HepG2 (cell line): ENCODE measurements around the gene ESPN. TPM values are rescaled to one million over a fixed set of nuclear protein-coding genes. Genes with fewer than 3 reads are reported as not detected.

Source experiments
- ATAD3A ChIP-seq: sonication (generic); formaldehyde crosslinking; IDR thresholded peaks from 2 replicates; pipeline ENCODE4 v1.4.0; 2020; ENCODE audit warnings: missing genetic modification reagents
- CSRNP1 ChIP-seq: sonication (generic); formaldehyde crosslinking; IDR thresholded peaks from 2 replicates; pipeline ENCODE4 v1.8.1; 2023; ENCODE audit warnings: mild to moderate bottlenecking, missing genetic modification reagents
- EHMT2 ChIP-seq: fragments of 200-600 bp; sonication (generic); IDR thresholded peaks from 2 replicates; pipeline ENCODE4 v1.7.0; 2017; ENCODE audit warnings: antibody characterized with exemption, low read depth, low read length, borderline replicate concordance
- HDAC6 ChIP-seq: fragments of 200-600 bp; sonication (generic); IDR thresholded peaks from 2 replicates; pipeline ENCODE4 v1.7.0; 2017; ENCODE audit warnings: mild to moderate bottlenecking, antibody characterized with exemption, low read length, low read depth
- IRX3 ChIP-seq: sonication (generic); formaldehyde crosslinking; IDR thresholded peaks from 2 replicates; pipeline ENCODE4 v1.8.1; 2023; ENCODE audit warnings: mild to moderate bottlenecking, low read depth, missing genetic modification reagents, borderline replicate concordance
- JARID2 ChIP-seq: sonication (generic); formaldehyde crosslinking; IDR thresholded peaks from 2 replicates; pipeline ENCODE4 v1.8.1; 2023; ENCODE audit warnings: missing genetic modification reagents, inconsistent platforms; ENCODE audit not compliant: insufficient replicate concordance
- KAT2B ChIP-seq: fragments of 150-350 bp; IDR thresholded peaks from 2 replicates; pipeline ENCODE4 v1.6.1; 2014; ENCODE audit warnings: low read depth, low read length, borderline replicate concordance
- KAT7 ChIP-seq: IDR thresholded peaks from 2 replicates; pipeline ENCODE4 v1.6.1; 2018; ENCODE audit warnings: borderline replicate concordance, missing compliant biosample characterization
- KDM6A ChIP-seq: IDR thresholded peaks from 2 replicates; pipeline ENCODE4 v1.6.1; 2016; ENCODE audit warnings: low read depth
- MYNN ChIP-seq: sonication (generic); formaldehyde crosslinking; IDR thresholded peaks from 2 replicates; pipeline ENCODE4 v1.4.0; 2020; ENCODE audit warnings: mild to moderate bottlenecking, low read depth, missing genetic modification reagents
- NCOA1 ChIP-seq: sonication (generic); formaldehyde crosslinking; IDR thresholded peaks from 2 replicates; pipeline ENCODE4 v1.9.0; 2021; ENCODE audit warnings: missing genetic modification reagents
- NCOA5 ChIP-seq: sonication (generic); formaldehyde crosslinking; IDR thresholded peaks from 2 replicates; pipeline ENCODE4 v1.4.0; 2020; ENCODE audit warnings: missing genetic modification reagents
- PLRG1 ChIP-seq: fragments of 450-650 bp; conservative IDR thresholded peaks from 2 replicates; pipeline ENCODE4 v1.6.1; 2016
- STAT5B ChIP-seq: sonication (generic); formaldehyde crosslinking; IDR thresholded peaks from 2 replicates; pipeline ENCODE4 v1.4.0; 2020; ENCODE audit warnings: missing genetic modification reagents
- U2AF2 ChIP-seq: fragments of 200-400 bp; formaldehyde crosslinking; IDR thresholded peaks from 2 replicates; pipeline ENCODE4 v1.6.1; 2017; ENCODE audit warnings: low read depth, mild to moderate bottlenecking, low read length
- ZNF20 ChIP-seq: sonication (generic); formaldehyde crosslinking; IDR thresholded peaks from 2 replicates; pipeline ENCODE4 v1.4.0; 2020; ENCODE audit warnings: mild to moderate bottlenecking, moderate library complexity, missing genetic modification reagents
- ZNF264 ChIP-seq: sonication (generic); formaldehyde crosslinking; IDR thresholded peaks from 2 replicates; pipeline ENCODE4 v1.4.0; 2020; ENCODE audit warnings: missing genetic modification reagents
- ZNF572 ChIP-seq: sonication (generic); formaldehyde crosslinking; IDR thresholded peaks from 2 replicates; pipeline ENCODE4 v1.5.1; 2020; ENCODE audit warnings: mild to moderate bottlenecking, missing genetic modification reagents
- ZNF605 ChIP-seq: sonication (generic); formaldehyde crosslinking; IDR thresholded peaks from 2 replicates; pipeline ENCODE4 v1.8.0; 2022; ENCODE audit warnings: mild to moderate bottlenecking, missing genetic modification reagents
- polyA plus RNA-seq, 8 experiments: library from polyadenylated mRNA; depleted of rRNA in 3 of 8; stranded (reverse) in 7 of 8; unstranded in 1 of 8; fragments of >200 nt; fragmentation: Illumina TruSeq in 4 of 8; extraction: Trizol in 4 of 8; gene quantifications; 2 replicates each; pipeline versions ENCODE4 v1.2.1 to v1.2.3, GENCODE V29; 2011 to 2016; ENCODE audit warnings: low read depth in 4 of 8, missing spikeins in 1 of 8, mixed read lengths in 1 of 8; ENCODE audit not compliant: insufficient read depth in 1 of 8
- total RNA-seq, 5 experiments: library from RNA; depleted of rRNA; stranded (reverse); fragments of >200 nt; fragmentation: Illumina TruSeq; extraction: Trizol; gene quantifications; 2 replicates each; pipeline ENCODE4 v1.2.3, GENCODE V29; 2016; ENCODE audit warnings: low read depth in 1 of 5
- TF ChIP-seq, protein P1 (sequence below), 2 experiments: sonication (generic) in 1 of 2; formaldehyde crosslinking in 1 of 2; IDR thresholded peaks; 2 replicates each; pipeline versions ENCODE4 v1.6.1 to v1.9.0; 2014 to 2022; ENCODE audit warnings: antibody characterized with exemption in 1 of 2, borderline replicate concordance in 1 of 2, inconsistent platforms in 1 of 2, low read depth in 1 of 2, missing genetic modification reagents in 1 of 2
- TF ChIP-seq, protein P2 (sequence below): sonication (generic); formaldehyde crosslinking; IDR thresholded peaks from 2 replicates; pipeline ENCODE4 v1.4.0; 2020; ENCODE audit warnings: mild to moderate bottlenecking, missing genetic modification reagents

The ESPN gene
- total and polyA plus RNA-seq, 2 of the 13 experiments (the other 11 are each of a cell fraction or from before 2014, with no cell fraction given): 48.6 to 54.2 TPM

DNA sequence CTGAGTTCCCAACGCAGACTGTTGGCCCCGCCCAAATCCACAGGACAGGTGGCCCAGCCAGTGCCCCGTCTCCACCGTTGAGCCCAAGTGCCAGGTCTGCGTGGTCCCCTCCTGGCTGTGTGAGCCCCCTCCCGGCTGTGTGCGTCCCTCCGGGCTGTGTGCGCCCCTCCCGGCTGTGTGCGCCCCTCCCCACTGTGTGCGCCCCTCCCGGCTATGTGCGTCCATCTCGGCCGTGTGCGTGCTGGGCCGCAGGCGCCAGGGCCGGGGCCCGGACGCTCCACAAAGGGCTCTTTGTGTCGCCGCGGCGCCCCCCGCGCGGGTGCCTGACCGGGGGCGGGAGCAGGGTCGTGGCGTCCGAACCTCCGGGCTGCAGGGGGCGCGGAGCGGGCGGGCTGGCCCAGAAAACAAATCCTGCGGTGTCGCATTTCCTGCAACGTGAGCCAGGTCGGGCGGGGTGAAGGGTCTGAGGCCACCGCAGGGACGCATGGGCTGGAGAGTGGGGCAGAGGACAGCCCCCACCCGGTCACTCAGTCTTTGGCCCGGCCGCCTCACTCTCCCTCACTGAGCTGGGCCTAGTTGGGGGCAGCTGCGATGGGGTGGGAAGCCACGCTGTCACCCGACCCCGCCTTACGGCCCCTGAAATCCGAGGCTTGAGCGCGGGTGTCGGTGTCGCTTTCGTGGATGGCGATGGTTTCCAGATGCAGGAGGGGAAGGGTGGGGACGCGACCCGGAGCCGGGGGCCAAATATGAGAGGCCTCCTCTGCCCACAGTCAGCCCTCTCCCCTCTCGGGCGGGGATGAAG, 22.6 kb downstream of the ESPN start (continued):
- no peak for TF ChIP-seq HDAC6
- TF ChIP-seq NCOA1 (CRISPR knock-in tag): no peak
- TF ChIP-seq ATAD3A: no peak
- TF ChIP-seq CSRNP1: peak; percentile 65; the same call in 1 of the 2 replicates
- TF ChIP-seq JARID2 (CRISPR knock-in tag): peak; percentile 49
- TF ChIP-seq STAT5B (CRISPR knock-in tag): no peak
- TF ChIP-seq ZNF572 (CRISPR knock-in tag): no peak
- TF ChIP-seq ZNF605 (CRISPR knock-in tag): peak; percentile 14; the same call in 1 of the 2 replicates
- TF ChIP-seq KAT7: no peak; the same call in 1 of the 2 replicates
- TF ChIP-seq EHMT2: no peak
- TF ChIP-seq, protein P1, sequence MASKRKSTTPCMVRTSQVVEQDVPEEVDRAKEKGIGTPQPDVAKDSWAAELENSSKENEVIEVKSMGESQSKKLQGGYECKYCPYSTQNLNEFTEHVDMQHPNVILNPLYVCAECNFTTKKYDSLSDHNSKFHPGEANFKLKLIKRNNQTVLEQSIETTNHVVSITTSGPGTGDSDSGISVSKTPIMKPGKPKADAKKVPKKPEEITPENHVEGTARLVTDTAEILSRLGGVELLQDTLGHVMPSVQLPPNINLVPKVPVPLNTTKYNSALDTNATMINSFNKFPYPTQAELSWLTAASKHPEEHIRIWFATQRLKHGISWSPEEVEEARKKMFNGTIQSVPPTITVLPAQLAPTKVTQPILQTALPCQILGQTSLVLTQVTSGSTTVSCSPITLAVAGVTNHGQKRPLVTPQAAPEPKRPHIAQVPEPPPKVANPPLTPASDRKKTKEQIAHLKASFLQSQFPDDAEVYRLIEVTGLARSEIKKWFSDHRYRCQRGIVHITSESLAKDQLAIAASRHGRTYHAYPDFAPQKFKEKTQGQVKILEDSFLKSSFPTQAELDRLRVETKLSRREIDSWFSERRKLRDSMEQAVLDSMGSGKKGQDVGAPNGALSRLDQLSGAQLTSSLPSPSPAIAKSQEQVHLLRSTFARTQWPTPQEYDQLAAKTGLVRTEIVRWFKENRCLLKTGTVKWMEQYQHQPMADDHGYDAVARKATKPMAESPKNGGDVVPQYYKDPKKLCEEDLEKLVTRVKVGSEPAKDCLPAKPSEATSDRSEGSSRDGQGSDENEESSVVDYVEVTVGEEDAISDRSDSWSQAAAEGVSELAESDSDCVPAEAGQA (IDR thresholded peaks at IDR 0.05; ENCODE audit: low read depth): no peak
- TF ChIP-seq, protein P1 (CRISPR knock-in tag; IDR thresholded peaks at IDR 0.05; ENCODE audit: borderline replicate concordance): peak; percentile 57; the same call in 1 of the 2 replicates
- TF ChIP-seq KAT2B: no peak
- TF ChIP-seq MYNN (CRISPR knock-in tag): no peak
- no peak for TF ChIP-seq ZNF264 (CRISPR knock-in tag)
- TF ChIP-seq, protein P2, sequence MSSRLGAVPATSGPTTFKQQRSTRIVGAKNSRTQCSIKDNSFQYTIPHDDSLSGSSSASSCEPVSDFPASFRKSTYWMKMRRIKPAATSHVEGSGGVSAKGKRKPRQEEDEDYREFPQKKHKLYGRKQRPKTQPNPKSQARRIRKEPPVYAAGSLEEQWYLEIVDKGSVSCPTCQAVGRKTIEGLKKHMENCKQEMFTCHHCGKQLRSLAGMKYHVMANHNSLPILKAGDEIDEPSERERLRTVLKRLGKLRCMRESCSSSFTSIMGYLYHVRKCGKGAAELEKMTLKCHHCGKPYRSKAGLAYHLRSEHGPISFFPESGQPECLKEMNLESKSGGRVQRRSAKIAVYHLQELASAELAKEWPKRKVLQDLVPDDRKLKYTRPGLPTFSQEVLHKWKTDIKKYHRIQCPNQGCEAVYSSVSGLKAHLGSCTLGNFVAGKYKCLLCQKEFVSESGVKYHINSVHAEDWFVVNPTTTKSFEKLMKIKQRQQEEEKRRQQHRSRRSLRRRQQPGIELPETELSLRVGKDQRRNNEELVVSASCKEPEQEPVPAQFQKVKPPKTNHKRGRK: no peak
- peak; percentile 74; the same call in 1 of the 2 replicates for TF ChIP-seq IRX3
- peak; percentile 84; the same call in 1 of the 2 replicates for TF ChIP-seq ZNF20 (CRISPR knock-in tag)
- TF ChIP-seq PLRG1: no peak
- TF ChIP-seq U2AF2: no peak
- no peak for TF ChIP-seq NCOA5
- TF ChIP-seq KDM6A (CRISPR knock-in tag): peak; percentile 69; the same call in 1 of the 2 replicates
